Keratinocyte (primary cell): ENCODE data around the gene ASPHD2. TPM values are rescaled to one million over a fixed set of nuclear protein-coding genes. Genes with fewer than 3 reads are reported as not detected.
A peak's percentile ranks its signal among the peaks of the same experiment; 100 is the strongest.

ENCODE experiments used
- DNase-seq: peaks from one replicate; pipeline ENCODE4 v3.0.0-alpha.2; 2011; ENCODE audit warnings: low read depth, missing footprints, low spot score
- FAIRE-seq: peaks from 2 replicates; lab custom pipeline; 2011; peaks lifted over from hg19 to GRCh38; lab: Jason Lieb, UNC
- H2AFZ ChIP-seq: 2 replicates; pipeline ENCODE4 v1.6.0; 2012; ENCODE audit warnings: low read length, control low read depth, inconsistent platforms; ENCODE audit not compliant: control insufficient read depth
- H3K27ac ChIP-seq: 2 replicates; pipeline ENCODE4 v1.5.1; 2011; ENCODE audit warnings: low read length; ENCODE audit not compliant: control insufficient read depth, insufficient read depth
- H3K27me3 ChIP-seq: 3 replicates; pipeline ENCODE4 v1.6.0; 2011; ENCODE audit warnings: low read length; ENCODE audit not compliant: control insufficient read depth, insufficient read depth; ENCODE audit errors: extremely low read depth
- H3K36me3 ChIP-seq, 2 experiments: 2 replicates in 1 of 2; 3 replicates in 1 of 2; pipeline ENCODE4 v1.5.1; 2011; ENCODE audit warnings: low read length in 2 of 2, mild to moderate bottlenecking in 1 of 2; ENCODE audit not compliant: control insufficient read depth in 2 of 2, insufficient read depth in 2 of 2; ENCODE audit errors: extremely low read depth in 1 of 2
- H3K4me1 ChIP-seq: 3 replicates; pipeline ENCODE4 v1.5.1; 2011; ENCODE audit warnings: low read length; ENCODE audit not compliant: control insufficient read depth, insufficient read depth; ENCODE audit errors: extremely low read depth
- H3K4me2 ChIP-seq: 3 replicates; pipeline ENCODE4 v1.6.0; 2011; ENCODE audit warnings: low read depth, low read length; ENCODE audit not compliant: control insufficient read depth, insufficient read depth; ENCODE audit errors: extremely low read depth
- H3K4me3 ChIP-seq, 3 experiments: fragments of 200-600 bp in 1 of 3; sonication (generic) in 1 of 3; 2 replicates in 2 of 3; 3 replicates in 1 of 3; pipeline ENCODE4 v1.5.1; 2011 to 2016; ENCODE audit warnings: low read length in 3 of 3, mild to moderate bottlenecking in 3 of 3, control low read depth in 2 of 3, inconsistent platforms in 1 of 3, low read depth in 1 of 3, mixed read lengths in 1 of 3, mixed run types in 1 of 3, moderate library complexity in 1 of 3; ENCODE audit not compliant: control insufficient read depth in 2 of 3, insufficient read depth in 2 of 3; ENCODE audit errors: extremely low read depth in 1 of 3
- H3K79me2 ChIP-seq: 2 replicates; pipeline ENCODE4 v1.6.0; 2012; ENCODE audit warnings: low read length; ENCODE audit not compliant: control insufficient read depth, insufficient read depth
- H3K9ac ChIP-seq: 3 replicates; pipeline ENCODE4 v1.6.0; 2011; ENCODE audit warnings: low read length; ENCODE audit not compliant: control insufficient read depth, insufficient read depth; ENCODE audit errors: extremely low read depth
- H3K9me1 ChIP-seq: 3 replicates; pipeline ENCODE4 v1.6.0; 2011; ENCODE audit warnings: low read length; ENCODE audit not compliant: control insufficient read depth, insufficient read depth; ENCODE audit errors: extremely low read depth
- H3K9me3 ChIP-seq: 2 replicates; pipeline ENCODE4 v1.5.1; 2012; ENCODE audit warnings: low read depth, low read length; ENCODE audit not compliant: control insufficient read depth
- H4K20me1 ChIP-seq: 3 replicates; pipeline ENCODE4 v1.6.0; 2011; ENCODE audit warnings: low read length; ENCODE audit not compliant: control insufficient read depth, insufficient read depth; ENCODE audit errors: extremely low read depth
- EZH2 ChIP-seq: IDR thresholded peaks from one replicate; pipeline ENCODE4 v1.6.1; 2012; ENCODE audit warnings: inconsistent platforms, mild to moderate bottlenecking, low read length, moderate library complexity
- dilution Hi-C: fragments of 300-500 bp; cut with MboI; formaldehyde crosslinking; loops from one replicate; pipeline ENCODE4 v1.7.0; 2020; ENCODE audit warnings: low sequenced_read_pairs; ENCODE audit not compliant: extremely low pct_ligation_motif_present
- polyA plus RNA-seq, 5 experiments: library from polyadenylated mRNA; depleted of rRNA in 3 of 5; stranded (reverse) in 3 of 5; stranded (forward) in 1 of 5; unstranded in 1 of 5; fragments of >200 nt; gene quantifications; 1 replicate in 1 of 5; 2 replicates in 3 of 5; 3 replicates in 1 of 5; pipeline versions ENCODE4 v1.2.1 to v1.2.3, GENCODE V29; 2011 to 2012; ENCODE audit warnings: missing spikeins in 2 of 5, low read depth in 1 of 5, low replicate concordance in 1 of 5
- TF ChIP-seq, protein P1 (sequence below), 3 experiments: IDR thresholded peaks in 1 of 3; conservative IDR thresholded peaks in 1 of 3; optimal IDR thresholded peaks in 1 of 3; 2 replicates in 2 of 3; 3 replicates in 1 of 3; pipeline versions ENCODE3 to v1.5.1; 2011; ENCODE audit warnings: low read length in 3 of 3, mild to moderate bottlenecking in 3 of 3, moderate library complexity in 2 of 3, control low read depth in 1 of 3, inconsistent platforms in 1 of 3; ENCODE audit not compliant: insufficient read depth in 2 of 3; ENCODE audit errors: extremely low read depth in 1 of 3

ASPHD2 gene
- polyA plus RNA-seq, 1 donor (not counting 4 experiments of a cell fraction or from before 2014, with no cell fraction given) = 3.5 TPM

DNA sequence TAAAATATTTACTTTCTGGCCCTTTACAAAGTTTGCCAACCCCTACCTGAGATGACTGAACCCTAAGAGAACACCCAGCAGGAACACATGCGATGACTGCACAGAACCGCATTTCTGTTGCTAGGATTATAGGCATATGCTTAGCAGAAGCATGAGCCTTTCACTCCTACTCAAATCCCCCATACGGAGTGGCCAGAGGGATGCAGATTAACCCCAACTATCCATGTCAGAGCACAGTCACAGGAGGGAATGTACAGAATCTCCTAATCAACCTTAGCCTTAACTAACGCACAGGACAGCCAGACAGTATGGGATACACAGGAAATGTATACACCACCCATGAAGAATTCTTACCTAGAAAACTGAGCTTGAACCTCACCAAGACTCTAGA is 48.3 kb downstream of the ASPHD2 start:
- FAIRE-seq (no peak), DNase-seq (no peak)
- H3K27ac ChIP-seq = no peak overlapping the region
- H2AFZ ChIP-seq = no peak overlapping the region
- H3K4me1 ChIP-seq = peaks cover 61% of the 10 kb centered on the region
- peaks cover 3 to 39% of the 10 kb centered on the region in 2 experiments for H3K36me3 ChIP-seq
- H3K9me1 ChIP-seq = no peaks in the 10 kb centered on the region
- H4K20me1 ChIP-seq = no peaks in the 10 kb centered on the region
- no peaks in the 10 kb centered on the region for H3K27me3 ChIP-seq
- H3K79me2 ChIP-seq = peaks cover 12% of the 10 kb centered on the region
- H3K4me3 ChIP-seq = no peak overlapping the region
- dilution Hi-C loops = no loop called here
- TF ChIP-seq, protein P1, sequence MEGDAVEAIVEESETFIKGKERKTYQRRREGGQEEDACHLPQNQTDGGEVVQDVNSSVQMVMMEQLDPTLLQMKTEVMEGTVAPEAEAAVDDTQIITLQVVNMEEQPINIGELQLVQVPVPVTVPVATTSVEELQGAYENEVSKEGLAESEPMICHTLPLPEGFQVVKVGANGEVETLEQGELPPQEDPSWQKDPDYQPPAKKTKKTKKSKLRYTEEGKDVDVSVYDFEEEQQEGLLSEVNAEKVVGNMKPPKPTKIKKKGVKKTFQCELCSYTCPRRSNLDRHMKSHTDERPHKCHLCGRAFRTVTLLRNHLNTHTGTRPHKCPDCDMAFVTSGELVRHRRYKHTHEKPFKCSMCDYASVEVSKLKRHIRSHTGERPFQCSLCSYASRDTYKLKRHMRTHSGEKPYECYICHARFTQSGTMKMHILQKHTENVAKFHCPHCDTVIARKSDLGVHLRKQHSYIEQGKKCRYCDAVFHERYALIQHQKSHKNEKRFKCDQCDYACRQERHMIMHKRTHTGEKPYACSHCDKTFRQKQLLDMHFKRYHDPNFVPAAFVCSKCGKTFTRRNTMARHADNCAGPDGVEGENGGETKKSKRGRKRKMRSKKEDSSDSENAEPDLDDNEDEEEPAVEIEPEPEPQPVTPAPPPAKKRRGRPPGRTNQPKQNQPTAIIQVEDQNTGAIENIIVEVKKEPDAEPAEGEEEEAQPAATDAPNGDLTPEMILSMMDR (optimal IDR thresholded peaks at IDR 0.05 in 1 of 3, IDR thresholded peaks at IDR 0.05 in 1 of 3, conservative IDR thresholded peaks at IDR 0.05 in 1 of 3; ENCODE audit: extremely low read depth in 1 of 3, insufficient read depth in 2 of 3, low read length in 3 of 3) = no peak
- no peak for TF ChIP-seq EZH2
- H3K9me3 ChIP-seq = no peaks in the 10 kb centered on the region
- H3K9ac ChIP-seq = no peak overlapping the region
- H3K4me2 ChIP-seq = no peak overlapping the region

GRCh38 chr22:26479043-26479791 is 50.2 kb downstream of the ASPHD2 start:
- no peaks in the 10 kb centered on the region for H3K9me3 ChIP-seq
- DNase-seq = no peak
- H2AFZ ChIP-seq = peak overlapping the region; percentile 34
- peak overlapping the region; percentile 29 for H3K27ac ChIP-seq
- H3K4me1 ChIP-seq = peaks cover 59% of the 10 kb centered on the region
- H3K79me2 ChIP-seq = peaks cover 18% of the 10 kb centered on the region
- peaks cover 3 to 23% of the 10 kb centered on the region in 2 experiments for H3K36me3 ChIP-seq
- no peaks in the 10 kb centered on the region for H3K9me1 ChIP-seq
- no peaks in the 10 kb centered on the region for H4K20me1 ChIP-seq
- dilution Hi-C loops = no loop called here
- TF ChIP-seq EZH2 = no peak
- TF ChIP-seq, protein P1 (optimal IDR thresholded peaks at IDR 0.05 in 1 of 3, IDR thresholded peaks at IDR 0.05 in 1 of 3, conservative IDR thresholded peaks at IDR 0.05 in 1 of 3; ENCODE audit: extremely low read depth in 1 of 3, insufficient read depth in 2 of 3, low read length in 3 of 3) = no peak
- FAIRE-seq = no peak
- H3K4me3 ChIP-seq = peak overlapping the region in 2 of 3 experiments; percentile 8 to 36
- H3K27me3 ChIP-seq = no peaks in the 10 kb centered on the region
- H3K4me2 ChIP-seq = peak overlapping the region; percentile 86
- H3K9ac ChIP-seq = peak overlapping the region; percentile 9
